Lower leg skin (tissue), 4 donors: Measurements from ENCODE around the gene TENM4. TPM values are rescaled to one million over a fixed set of nuclear protein-coding genes. Genes with fewer than 3 reads are reported as not detected.

ENCODE experiments used
- DNase-seq, 2 donors: peaks; one replicate each; pipeline ENCODE4 v3.0.0-alpha.2; 2019; ENCODE audit warnings: low spot score in 2 of 2
- H3K4me3 ChIP-seq: fragments of 200-600 bp; sonication (generic); 2 replicates; pipeline ENCODE4 v1.5.1; 2017; ENCODE audit warnings: mild to moderate bottlenecking, low read depth; ENCODE audit not compliant: poor library complexity, severe bottlenecking
- CTCF ChIP-seq, 3 donors: fragments of 450-650 bp; IDR thresholded peaks; one replicate each; pipeline ENCODE4 v1.5.1; 2016; ENCODE audit warnings: antibody characterized with exemption in 3 of 3, mild to moderate bottlenecking in 3 of 3, moderate library complexity in 2 of 3
- POLR2A ChIP-seq, 2 donors: fragments of 450-650 bp; IDR thresholded peaks; one replicate each; pipeline ENCODE4 v1.6.1; 2016 to 2017; ENCODE audit warnings: antibody characterized with exemption in 2 of 2, mild to moderate bottlenecking in 1 of 2, moderate library complexity in 1 of 2
- WGBS, 2 donors: methylation state at CpG; one replicate each; pipeline ENCODE4 v1.1.5; 2018; 5-methylcytosine and 5-hydroxymethylcytosine counted together
- intact Hi-C: fragments of 100-400 bp; cut with DNase I; formaldehyde crosslinking; loops from one replicate; pipeline ENCODE4 v1.15.0; 2023; ENCODE audit warnings: low total_unique reads
- total RNA-seq, 4 donors: library from RNA; depleted of rRNA; stranded (reverse); fragments of >200 nt; gene quantifications; one replicate each; pipeline ENCODE4 v1.1.0, GENCODE V29; 2016

Gene TENM4
- total RNA-seq, 4 donors from 2014 or later, result 34.4 to 41.1 (median 36.6) TPM

DNA sequence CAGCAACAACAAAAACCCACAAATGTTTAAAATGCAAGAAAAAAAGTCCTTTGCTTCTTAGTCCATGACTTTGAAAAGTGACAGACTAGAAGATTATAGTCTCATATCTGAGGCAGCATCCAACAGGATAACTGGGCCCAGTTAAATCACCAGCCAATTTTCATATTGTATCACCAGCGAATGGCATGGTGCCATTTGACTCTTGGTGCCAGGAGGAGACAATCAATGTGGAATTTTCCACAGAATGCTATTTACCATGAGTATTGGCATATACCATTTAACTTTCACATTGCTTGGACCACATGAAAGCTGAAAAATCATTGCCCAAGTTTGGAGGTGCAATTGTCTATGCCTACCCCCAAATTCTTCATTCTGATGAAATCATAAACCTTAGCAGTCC, 255.5 kb downstream of the TENM4 start:
- no peak for DNase-seq
- TF ChIP-seq CTCF (IDR thresholded peaks at IDR 0.05) (no peak), POLR2A (IDR thresholded peaks at IDR 0.05) (no peak)
- intact Hi-C loops, result no loop called here
- no peak overlapping the region for H3K4me3 ChIP-seq
- WGBS, 2 donors, result 27 to 39% methylated on average over 1 of the region's 1 CpG

DNA sequence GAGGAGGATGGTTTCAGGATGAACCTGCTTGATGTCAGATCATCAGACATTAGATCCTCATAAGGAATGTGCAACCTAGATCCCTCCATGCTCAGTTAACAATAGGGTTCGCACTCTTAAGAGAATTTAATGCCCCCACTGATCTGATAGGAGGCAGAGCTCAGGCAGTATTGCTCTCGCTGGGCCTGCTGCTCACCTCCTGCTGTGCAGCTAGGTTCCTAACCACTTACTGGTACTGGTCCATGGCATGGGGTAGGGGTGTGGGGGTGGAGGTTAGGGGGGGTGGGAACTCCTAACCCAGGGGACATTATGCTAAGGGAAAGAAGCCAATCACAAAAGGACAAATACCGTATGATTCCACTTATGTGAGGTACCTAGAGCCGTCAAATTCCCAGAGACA, 256.5 kb downstream of the TENM4 start:
- 82 to 83% methylated on average over 4 of the region's 4 CpGs for WGBS, 2 donors
- DNase-seq, result no peak
- intact Hi-C loops, result no loop called here

GRCh38 chr11:79182794-79183193, 258.0 kb downstream of the TENM4 start:
- no peak overlapping the region for H3K4me3 ChIP-seq
- no peak for DNase-seq
- TF ChIP-seq POLR2A (IDR thresholded peaks at IDR 0.05) (no peak), CTCF (IDR thresholded peaks at IDR 0.05) (no peak)
- intact Hi-C loops, result no loop called here
- WGBS, 2 donors, result 42 to 71% methylated on average over 1 of the region's 1 CpG

More for the DNA sequence above, 256.5 kb downstream of the TENM4 start:
- H3K4me3 ChIP-seq, result no peak overlapping the region
- TF ChIP-seq CTCF (IDR thresholded peaks at IDR 0.05) (no peak), POLR2A (IDR thresholded peaks at IDR 0.05) (no peak)

DNA sequence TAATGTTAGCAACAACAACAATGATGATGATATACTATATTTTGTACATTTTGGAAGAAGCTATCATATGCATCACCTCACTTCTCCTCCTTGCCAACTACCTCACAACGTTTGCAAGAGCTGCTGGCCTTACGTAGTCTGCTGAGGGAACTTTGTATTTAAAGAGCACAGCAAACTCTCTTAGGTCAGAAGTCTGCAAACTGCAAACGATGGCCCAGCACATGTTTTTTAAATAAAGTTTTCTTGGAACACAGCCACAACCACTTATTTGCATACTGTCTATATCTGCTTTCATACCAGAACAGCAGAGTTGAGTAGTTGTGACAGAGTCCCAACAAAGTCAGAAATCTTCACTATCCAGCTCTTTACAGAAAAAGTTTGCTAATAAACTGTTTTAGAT, 261.7 kb downstream of the TENM4 start:
- no peak for DNase-seq

DNA sequence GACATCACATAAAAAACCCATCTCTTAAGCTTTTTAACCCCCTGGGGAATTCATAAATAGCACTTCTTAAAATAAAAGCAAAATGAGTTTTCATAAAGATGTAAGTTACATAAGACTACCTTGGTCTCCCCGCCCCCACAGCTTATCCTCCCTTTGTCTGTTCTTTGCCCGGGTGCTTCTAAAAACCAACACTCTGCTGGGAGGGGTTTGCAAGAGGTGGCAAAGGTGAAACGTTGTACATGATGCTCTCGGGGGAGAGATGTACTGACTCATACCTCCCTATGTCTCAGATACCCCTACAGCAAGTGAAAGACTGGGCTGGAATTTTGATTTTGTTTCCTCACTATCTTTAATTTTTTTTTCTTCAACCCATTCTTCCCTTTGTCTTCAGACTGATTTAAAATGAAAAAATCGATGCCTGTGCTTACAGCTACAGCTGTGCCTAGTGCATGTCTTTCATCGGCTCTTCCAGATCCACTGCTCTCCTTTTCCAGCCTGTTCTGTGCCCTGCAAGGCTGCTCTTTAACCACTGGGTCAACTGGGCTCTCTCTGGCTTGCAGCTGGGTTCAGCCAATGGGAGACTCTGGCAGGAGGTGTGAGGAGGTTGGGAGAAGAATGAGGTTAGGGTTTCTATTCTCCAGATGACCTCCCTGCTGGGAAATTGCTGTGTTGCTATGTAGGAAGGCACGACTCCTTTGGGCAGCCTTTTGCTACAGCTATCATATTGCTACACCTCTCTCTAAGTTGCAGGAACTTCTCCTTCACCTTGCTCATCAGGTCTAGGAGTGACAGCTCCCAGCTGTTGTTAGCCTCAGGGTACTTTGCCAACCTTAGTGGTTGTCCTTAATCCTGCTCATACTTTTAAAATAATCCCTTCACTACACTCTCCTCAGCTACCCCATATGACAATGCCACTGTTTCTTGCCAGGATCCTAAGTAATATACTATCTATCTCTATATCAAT, 266.5 kb downstream of the TENM4 start:
- 40 to 50% methylated on average over 7 of the region's 7 CpGs for WGBS, 2 donors
- DNase-seq, result no peak
- intact Hi-C loops, result no loop called here
- TF ChIP-seq CTCF (IDR thresholded peaks at IDR 0.05) (no peak), POLR2A (IDR thresholded peaks at IDR 0.05) (no peak)
- H3K4me3 ChIP-seq, result no peak overlapping the region

More for the DNA sequence above, 261.7 kb downstream of the TENM4 start:
- TF ChIP-seq CTCF (IDR thresholded peaks at IDR 0.05), result no peak
- no peak for TF ChIP-seq POLR2A (IDR thresholded peaks at IDR 0.05)
- no peak overlapping the region for H3K4me3 ChIP-seq
- intact Hi-C loops, result no loop called here
- WGBS, 2 donors, result 42 to 44% methylated on average over 3 of the region's 3 CpGs
